ENCODE data around the gene FAM209B.
"Not testable (repeated sequence)": the region's sequence is repeated elsewhere in the genome, so short reads cannot be mapped to it uniquely, and the experiment has no call there.

FAM209B gene

DNA sequence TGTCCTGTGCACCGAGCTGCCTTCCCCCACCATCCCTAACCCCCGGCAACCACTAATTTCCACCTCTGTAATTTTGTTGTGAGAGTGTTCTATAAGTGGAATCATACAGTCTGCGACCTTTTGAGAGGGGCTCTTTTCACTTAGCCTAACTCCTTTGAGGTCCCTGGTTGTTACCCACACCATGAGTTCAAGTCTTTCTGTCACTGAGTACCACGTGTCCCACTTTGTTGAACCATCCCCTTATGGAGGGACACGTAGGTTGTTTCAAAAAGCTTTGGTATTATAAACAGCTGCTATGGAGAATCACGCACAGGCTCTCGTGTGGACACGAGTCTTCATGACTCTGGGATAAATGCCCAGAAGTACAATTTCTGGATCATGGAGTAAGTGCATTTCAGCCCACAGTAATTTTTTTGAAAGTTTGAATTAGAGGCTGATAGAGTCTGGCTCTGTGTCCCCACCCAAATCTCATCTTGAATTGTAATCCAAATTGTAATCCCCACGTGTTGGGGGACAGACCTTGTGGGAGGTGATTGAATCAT lies 9.5 kb downstream of the FAM209B start:
- no peak for DNase-seq

DNA sequence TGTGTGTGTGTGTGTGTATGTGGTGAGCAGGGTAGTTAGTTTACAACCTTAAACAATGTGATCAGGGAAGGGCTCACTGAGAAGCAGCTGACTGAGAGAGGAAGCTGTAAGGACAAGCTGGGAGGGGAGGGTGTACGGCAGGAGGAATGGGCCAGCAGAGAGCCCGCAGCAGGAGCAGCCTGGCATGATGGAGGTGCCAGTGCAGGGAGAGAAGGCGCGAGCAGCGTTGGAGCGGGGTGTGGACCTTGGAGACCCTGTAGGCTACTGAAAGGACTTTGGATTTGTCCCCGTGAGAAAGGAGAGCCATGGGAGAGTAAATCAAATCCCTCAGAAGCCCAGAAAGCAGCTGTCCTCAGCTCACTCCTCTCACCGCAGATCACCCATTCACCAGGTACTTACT lies 18.5 kb downstream of the FAM209B start:
- no peak for DNase-seq

DNA sequence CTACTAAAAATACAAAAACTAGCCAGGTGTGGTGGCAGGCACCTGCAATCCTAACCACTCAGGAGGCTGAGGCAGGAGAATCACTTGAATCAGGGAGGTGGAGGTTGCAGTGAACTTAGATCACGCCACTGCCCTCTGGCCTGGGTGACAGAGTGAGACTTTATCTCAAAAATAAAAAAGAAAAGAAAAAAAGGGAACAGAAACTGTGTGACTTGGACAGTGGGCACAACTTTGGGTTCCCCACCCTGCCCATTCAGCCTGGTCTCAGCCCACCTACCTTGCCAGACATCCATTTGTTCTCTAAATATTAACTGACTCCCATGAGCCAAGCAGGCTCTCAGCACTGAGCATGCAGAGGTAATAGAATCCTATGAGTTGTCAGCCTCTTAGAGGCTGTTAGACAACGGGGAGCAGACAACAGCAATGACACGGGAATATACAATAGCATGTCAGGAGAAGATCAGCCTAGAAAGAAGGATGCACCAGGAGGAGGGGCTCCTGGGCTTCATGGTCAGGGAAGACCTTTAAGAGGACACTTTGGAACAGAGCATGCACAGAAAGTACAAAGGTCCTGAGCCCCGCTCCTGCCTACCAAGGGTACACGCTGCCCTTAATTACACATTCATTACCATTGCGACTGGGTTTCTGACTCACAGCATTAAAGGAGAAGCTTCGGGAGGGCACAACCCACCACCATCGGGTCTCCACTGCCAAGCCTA lies 20.0 kb downstream of the FAM209B start:
- no peak for DNase-seq

DNA sequence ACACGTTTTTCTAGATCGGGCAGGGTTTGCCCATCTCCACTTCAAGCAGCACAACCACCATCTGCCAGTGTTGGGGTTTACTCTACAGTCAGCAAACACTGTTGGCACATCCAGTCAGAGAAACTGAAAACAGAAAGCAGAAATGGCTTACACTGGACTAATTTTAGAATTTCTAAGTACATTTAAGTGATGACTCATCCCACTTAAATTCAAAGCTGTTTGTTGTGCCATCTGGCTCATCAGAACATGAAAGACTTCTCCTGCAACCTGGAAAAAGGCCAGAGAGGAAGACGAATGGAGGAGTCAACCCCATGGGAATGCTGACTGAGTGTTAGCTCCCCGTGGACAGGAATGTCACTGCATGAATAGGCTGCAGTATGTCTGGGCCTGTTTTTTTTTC lies 21.8 kb downstream of the FAM209B start:
- DNase-seq = no peak

DNA sequence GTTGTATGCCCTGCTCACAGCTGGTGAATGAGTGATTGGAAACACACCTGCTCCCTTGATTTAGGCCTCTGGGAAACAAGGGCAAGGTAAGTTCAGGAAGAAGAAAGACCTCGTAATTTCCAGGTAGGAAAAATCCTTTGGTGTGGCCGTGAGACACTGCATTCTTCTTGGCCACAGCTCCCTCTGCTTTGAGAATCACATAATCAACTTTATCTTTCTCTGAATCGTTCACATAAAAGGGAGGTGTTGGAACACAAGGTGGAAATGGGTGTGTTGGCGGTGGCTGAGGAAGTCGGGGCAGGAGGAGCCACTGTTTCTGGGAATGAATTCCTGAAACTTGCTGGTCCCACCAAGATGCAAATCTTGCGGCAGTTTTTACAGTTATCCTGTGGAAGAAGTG lies 25.9 kb downstream of the FAM209B start:
- no peak for DNase-seq

GRCh38 chr20:56564526-56564925 lies 31.5 kb downstream of the FAM209B start:
- not testable (repeated sequence) for DNase-seq

DNA sequence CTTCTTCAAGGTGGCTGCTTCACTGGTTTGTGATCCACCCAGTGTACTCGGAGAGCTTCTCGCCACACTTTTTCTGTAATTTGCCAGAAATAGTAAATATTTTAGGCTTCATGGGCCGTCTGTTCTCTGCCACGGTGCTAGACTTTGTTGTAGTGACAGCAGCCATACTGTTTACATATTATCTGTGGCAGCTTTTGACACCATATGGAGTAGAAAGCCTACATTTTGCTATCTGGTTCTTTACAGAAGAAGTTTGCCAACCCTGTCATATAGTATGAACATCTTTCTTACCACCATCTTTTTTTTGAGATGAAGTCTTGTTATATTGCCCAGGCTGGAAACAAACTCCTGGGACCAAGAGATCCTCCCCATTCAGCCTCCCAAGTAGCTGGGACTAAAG lies 32.5 kb downstream of the FAM209B start:
- no peak for DNase-seq

DNA sequence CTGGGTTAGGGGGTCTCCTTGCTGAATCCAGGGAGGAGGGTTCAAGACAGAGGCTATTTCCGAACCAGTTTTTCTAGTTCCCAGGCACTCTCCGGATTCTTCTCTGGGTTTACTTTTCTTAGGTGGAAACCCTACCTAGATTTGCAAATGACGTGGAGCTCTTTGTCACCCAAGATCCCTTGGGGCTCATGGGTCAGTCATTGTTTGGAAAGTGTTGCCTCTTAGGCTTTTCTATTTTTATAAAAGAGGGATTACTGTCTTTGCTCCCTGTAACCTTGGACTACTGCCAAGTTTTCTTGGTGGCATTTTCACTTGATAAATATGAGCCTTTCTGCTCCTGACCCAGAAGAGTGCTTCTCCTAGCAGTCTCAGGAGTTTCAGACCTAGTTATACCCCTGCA lies 33.6 kb downstream of the FAM209B start:
- no peak for DNase-seq

DNA sequence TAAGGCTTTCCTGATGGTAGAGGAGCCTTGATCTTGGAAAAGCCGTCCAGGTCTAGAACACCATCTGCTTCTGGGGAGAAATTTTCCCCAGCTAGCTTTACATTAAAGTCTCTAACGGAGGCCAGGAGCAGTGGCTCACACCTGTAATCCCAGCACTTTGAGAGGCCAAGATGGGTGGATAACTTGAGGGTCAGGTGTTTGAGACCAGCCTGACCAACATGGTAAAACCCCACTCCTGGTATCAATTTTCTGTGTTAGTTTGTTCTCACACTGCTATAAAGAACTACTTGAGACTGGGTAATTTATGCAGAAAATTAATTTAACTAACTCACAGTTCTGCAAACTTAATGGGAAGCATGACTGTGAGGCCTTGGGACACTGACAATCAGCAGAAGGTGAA lies 37.8 kb downstream of the FAM209B start:
- no peak for DNase-seq

DNA sequence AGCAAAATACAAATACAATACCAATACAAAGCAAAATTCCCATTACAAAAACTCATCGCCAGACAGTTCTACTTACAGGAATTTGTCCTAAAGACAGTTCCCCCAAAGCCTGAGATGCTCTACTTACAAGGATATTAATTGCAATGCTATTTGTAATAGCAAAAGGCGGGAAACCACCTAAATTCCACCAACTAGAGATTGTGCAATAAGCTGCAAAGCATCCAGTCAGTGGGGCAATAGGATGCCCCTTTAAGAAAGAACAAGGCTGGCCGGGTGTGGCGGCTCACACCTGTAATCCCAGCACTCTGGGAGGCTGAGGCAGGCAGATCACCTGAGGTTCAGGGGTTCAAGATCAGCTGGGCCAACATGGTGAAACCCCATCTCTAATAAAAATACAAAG lies 39.1 kb downstream of the FAM209B start:
- DNase-seq = no peak

DNA sequence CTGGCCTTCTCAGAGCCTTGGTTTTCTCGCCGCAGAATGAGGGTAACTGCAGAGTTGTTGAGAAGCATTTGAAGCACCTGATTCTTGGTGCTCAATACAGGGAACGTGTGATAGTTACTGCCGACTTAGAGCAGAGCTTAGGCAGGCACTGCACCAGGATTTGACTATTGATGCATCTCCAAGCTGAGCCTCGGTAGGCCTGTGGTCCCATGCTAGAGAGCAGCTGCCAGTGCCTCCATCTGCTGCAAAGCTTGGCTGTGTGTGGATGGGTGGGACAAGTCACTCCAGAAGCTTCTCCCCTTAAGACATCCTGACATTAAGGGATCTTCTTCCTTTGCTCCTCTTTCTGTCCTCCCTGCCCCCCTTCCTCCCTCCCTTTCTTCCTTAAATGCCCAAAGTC lies 40.9 kb downstream of the FAM209B start:
- DNase-seq = no peak

DNA sequence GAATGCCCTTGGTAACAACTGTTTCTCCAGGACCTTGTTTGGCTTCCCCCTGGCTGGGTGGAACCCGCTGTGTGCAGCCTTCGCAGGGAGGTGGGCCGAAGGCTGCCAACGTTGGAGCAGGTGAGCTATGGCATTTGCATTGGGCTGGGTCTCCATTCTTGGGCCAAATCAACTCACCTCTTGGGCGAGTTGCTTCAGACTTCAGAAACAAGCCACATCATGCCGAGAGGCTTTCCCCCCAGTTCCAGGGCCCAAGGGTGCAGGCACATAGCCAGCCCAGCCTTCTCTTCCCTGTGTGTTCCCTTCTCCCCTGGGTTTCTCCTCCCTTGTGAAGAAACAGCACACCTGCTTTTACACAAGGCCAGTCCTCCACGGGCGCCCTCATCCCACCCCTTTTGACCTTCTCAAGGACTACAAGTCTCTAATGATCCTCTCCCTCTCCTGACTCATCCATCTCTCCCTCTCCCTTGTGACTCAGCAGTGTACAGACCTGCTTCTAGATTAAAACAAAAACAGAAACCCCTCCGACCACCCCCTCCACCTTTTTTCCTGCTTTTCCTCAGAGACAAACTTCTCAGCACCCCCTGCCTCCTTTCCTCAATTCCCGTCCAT lies 41.6 kb downstream of the FAM209B start:
- no peak for DNase-seq

GRCh38 chr20:56575157-56575556 lies 42.1 kb downstream of the FAM209B start:
- DNase-seq = no peak

GRCh38 chr20:56575961-56576360 lies 42.9 kb downstream of the FAM209B start:
- DNase-seq = no peak

DNA sequence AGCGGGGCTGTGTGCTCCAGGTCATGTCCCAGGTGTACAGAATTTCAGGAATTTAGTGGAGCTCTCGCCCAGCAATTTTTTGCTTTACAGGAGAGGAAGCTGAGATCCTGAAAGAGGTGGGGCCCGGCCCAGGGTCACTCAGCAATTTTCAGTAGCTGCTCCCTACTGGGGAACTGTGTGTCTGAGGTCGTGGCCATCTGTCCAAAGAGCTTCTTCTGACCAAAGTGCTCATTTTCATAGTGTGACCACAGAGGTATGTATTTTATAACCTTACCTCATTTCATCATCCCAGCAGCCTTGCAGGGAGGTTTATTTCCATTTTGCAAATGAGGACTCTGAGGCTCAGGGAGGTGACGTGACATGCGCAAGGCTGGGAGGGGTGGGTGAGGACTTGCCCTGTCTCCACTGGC lies 46.3 kb downstream of the FAM209B start:
- DNase-seq = no peak

DNA sequence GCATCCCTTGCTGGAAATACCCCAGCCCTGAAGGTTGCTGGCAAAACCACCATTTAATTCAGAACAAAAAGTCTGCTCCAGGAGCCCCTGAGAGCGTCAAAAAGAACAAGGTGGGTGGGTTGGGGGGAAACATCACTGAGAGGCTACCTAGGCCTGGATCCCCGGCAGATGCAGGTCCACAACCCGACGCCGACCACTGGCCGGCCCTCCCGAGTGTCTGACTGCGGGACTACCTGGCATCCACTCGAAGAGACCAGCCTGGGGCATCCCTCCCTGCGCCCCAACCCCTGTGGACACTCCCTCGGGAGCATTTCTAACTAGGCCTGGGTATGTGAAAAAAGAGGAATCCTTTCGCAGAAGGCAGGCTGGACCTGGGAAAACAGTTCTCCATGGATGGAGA lies 47.2 kb downstream of the FAM209B start:
- no peak for DNase-seq

DNA sequence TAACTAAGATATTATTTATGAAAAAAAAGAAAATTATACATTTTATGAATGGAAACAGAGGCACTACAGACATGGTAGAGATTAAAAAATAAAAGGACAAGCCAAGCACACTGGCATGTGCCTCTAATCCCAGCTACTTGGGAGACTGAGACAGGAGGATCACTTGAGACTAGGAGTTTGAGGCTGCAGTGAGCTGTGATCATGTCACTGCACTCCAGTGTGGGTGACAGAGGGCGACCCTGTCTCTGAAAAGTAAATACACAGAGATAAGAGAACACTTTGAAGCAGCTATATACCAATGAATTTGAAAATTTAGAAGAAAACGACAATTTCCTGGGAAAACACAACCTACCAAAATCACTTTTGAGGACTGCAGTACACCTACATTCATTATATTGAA lies 48.7 kb downstream of the FAM209B start:
- DNase-seq = no peak

DNA sequence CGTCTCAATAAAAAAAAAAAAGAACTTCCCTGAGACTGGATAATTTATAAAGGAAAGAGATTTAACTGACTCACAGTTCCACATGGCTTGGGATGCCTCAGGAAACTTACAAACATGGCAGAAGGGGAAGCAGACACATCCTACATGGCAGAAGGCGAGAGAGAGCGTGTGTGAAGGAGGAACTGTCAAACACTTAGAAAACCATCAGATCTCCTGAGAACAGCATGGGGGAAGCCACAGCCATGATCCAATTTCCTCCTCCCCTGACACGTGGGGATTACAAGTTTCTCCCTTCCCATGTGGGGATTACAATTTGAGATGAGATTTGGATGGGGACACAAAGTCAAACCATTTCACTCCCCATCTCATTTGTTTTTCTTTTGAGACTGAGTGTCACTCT lies 49.5 kb downstream of the FAM209B start:
- no peak for DNase-seq

- no peak for DNase-seq
These were observed 51.9 kb downstream of the FAM209B start for GRCh38 chr20:56584916-56585315.
